ENCODE results near the gene CRMP1. TPM values are rescaled to one million over a fixed set of nuclear protein-coding genes. Genes with fewer than 3 reads are reported as not detected.

CRMP1 gene
- total RNA-seq, 3 donors from 2014 or later = 0.44 to 1.6 (median 1.3) TPM

- Histone ChIP-seq H3K4me3 (no peak overlapping the region), H3K4me1 (no peaks in the 10 kb centered on the region), H3K9me3 (no peaks in the 10 kb centered on the region), H3K27ac (no peak overlapping the region), H3K27me3 (peaks cover 0 to 11% of the 10 kb centered on the region in 2 donors), H3K36me3 (no peaks in the 10 kb centered on the region)
- no peak for DNase-seq (ENCODE audit: low spot score in 2 of 2)
- TF ChIP-seq POLR2A (IDR thresholded peaks at IDR 0.05) = no peak
- TF ChIP-seq POLR2AphosphoS5 (IDR thresholded peaks at IDR 0.05) = no peak
- TF ChIP-seq CTCF (IDR thresholded peaks at IDR 0.05) = no peak
- intact Hi-C loops (cut with DNase I; ENCODE audit: low total_unique reads) = no loop called here
Observed at GRCh38 chr4:5866841-5867813, 25.8 kb downstream of the CRMP1 start.

GRCh38 chr4:5865896-5866599 lies 26.8 kb downstream of the CRMP1 start:
- no peaks in the 10 kb centered on the region for H3K9me3 ChIP-seq
- no peaks in the 10 kb centered on the region for H3K4me1 ChIP-seq
- H3K36me3 ChIP-seq = no peaks in the 10 kb centered on the region
- no peak for TF ChIP-seq CTCF (IDR thresholded peaks at IDR 0.05)
- TF ChIP-seq POLR2AphosphoS5 (IDR thresholded peaks at IDR 0.05) = no peak
- intact Hi-C loops (cut with DNase I; ENCODE audit: low total_unique reads) = no loop called here
- no peak overlapping the region for H3K27ac ChIP-seq
- peaks cover 0 to 18% of the 10 kb centered on the region in 2 donors for H3K27me3 ChIP-seq
- no peak for DNase-seq (ENCODE audit: low spot score in 2 of 2)
- H3K4me3 ChIP-seq = no peak overlapping the region

- Histone ChIP-seq H3K4me1 (no peaks in the 10 kb centered on the region), H3K27ac (no peak overlapping the region), H3K27me3 (peaks cover 0 to 14% of the 10 kb centered on the region in 2 donors), H3K9me3 (no peaks in the 10 kb centered on the region), H3K36me3 (no peaks in the 10 kb centered on the region), H3K4me3 (no peak overlapping the region)
- no peak for DNase-seq (ENCODE audit: low spot score in 2 of 2)
- no peak for TF ChIP-seq CTCF (IDR thresholded peaks at IDR 0.05)
- TF ChIP-seq POLR2AphosphoS5 (IDR thresholded peaks at IDR 0.05) = no peak
- no peak for TF ChIP-seq POLR2A (IDR thresholded peaks at IDR 0.05)
- intact Hi-C loops (cut with DNase I; ENCODE audit: low total_unique reads) = no loop called here
Observed at GRCh38 chr4:5863461-5864113, 29.3 kb downstream of the CRMP1 start.

GRCh38 chr4:5858020-5858769 lies 34.7 kb downstream of the CRMP1 start:
- intact Hi-C loops (cut with DNase I; ENCODE audit: low total_unique reads) = no loop called here
- no peaks in the 10 kb centered on the region for H3K36me3 ChIP-seq
- H3K9me3 ChIP-seq = no peaks in the 10 kb centered on the region
- no peak for DNase-seq (ENCODE audit: low spot score in 2 of 2)
- peaks cover 0 to 13% of the 10 kb centered on the region in 2 donors for H3K27me3 ChIP-seq
- no peak overlapping the region for H3K27ac ChIP-seq
- no peaks in the 10 kb centered on the region for H3K4me1 ChIP-seq
- TF ChIP-seq CTCF (IDR thresholded peaks at IDR 0.05) (no peak), POLR2AphosphoS5 (IDR thresholded peaks at IDR 0.05) (no peak), POLR2A (IDR thresholded peaks at IDR 0.05) (no peak)
- H3K4me3 ChIP-seq = no peak overlapping the region

Measured in breast epithelium (tissue), 4 donors.